ENCODE results near the gene CAMK2A. TPM values are rescaled to one million over a fixed set of nuclear protein-coding genes. Genes with fewer than 3 reads are reported as not detected.

CAMK2A gene
- polyA plus RNA-seq, 2 of the 4 experiments (the other 2 are of a cell fraction), result 0.09 to 0.93 TPM

DNA sequence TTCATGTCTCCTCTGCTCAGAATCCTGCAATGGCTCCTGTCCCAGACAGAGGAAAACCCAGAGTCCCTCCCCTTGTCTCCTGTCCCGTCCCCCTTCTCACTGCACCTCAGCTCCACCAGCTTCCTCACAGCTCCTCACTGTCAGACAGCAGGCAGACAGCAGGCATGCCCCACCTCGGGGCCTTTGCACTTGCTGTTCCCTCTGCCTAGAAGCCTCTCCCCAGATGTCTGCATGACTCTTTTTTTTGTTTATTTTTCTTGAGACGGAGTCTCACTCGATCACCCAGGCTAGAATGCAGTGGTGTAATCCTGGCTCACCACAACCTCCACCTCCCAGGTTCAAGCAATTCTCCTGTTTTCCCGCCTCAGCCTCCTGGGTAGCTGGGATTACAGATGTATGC lies 108.5 kb downstream of the CAMK2A start:
- DNase-seq (ENCODE audit: low read depth in 1 of 2, low spot score in 1 of 2), result no peak
- FAIRE-seq, result no peak
- Histone ChIP-seq H3K9me3 (no peaks in the 10 kb centered on the region), H3K4me1 (no peaks in the 10 kb centered on the region), H3K4me2 (no peak overlapping the region), H3K27ac (no peak overlapping the region), H3K4me3 (no peak overlapping the region)
- ChIA-PET CTCF (interaction anchor here (0.8 to 3.4 kb wide), 7 partner anchors 12 to 59 kb away, joined by 3 to 11 read pairs (median 3); no protein-coding TSS in a partner anchor), POLR2A (no interaction called here)
- no peak for ATAC-seq
- 58% methylated on average over 5 of the region's 5 CpGs for WGBS (ENCODE audit: missing lambda C conversion rate)
- TF ChIP-seq NR3C1 (IDR thresholded peaks at IDR 0.05) (no peak), ESRRA (IDR thresholded peaks at IDR 0.05; ENCODE audit: borderline replicate concordance, low read length) (no peak), BHLHE40 (IDR thresholded peaks at IDR 0.05; ENCODE audit: low read depth, low read length) (no peak), MAX (IDR thresholded peaks at IDR 0.05) (no peak), FOXS1 (CRISPR knock-in tag; IDR thresholded peaks at IDR 0.05) (no peak), RFX5 (IDR thresholded peaks at IDR 0.05) (no peak), JUN (IDR thresholded peaks at IDR 0.05) (no peak), TFCP2L1 (CRISPR knock-in tag; IDR thresholded peaks at IDR 0.05) (no peak), TP53 (CRISPR knock-in tag; IDR thresholded peaks at IDR 0.05) (no peak)

DNA sequence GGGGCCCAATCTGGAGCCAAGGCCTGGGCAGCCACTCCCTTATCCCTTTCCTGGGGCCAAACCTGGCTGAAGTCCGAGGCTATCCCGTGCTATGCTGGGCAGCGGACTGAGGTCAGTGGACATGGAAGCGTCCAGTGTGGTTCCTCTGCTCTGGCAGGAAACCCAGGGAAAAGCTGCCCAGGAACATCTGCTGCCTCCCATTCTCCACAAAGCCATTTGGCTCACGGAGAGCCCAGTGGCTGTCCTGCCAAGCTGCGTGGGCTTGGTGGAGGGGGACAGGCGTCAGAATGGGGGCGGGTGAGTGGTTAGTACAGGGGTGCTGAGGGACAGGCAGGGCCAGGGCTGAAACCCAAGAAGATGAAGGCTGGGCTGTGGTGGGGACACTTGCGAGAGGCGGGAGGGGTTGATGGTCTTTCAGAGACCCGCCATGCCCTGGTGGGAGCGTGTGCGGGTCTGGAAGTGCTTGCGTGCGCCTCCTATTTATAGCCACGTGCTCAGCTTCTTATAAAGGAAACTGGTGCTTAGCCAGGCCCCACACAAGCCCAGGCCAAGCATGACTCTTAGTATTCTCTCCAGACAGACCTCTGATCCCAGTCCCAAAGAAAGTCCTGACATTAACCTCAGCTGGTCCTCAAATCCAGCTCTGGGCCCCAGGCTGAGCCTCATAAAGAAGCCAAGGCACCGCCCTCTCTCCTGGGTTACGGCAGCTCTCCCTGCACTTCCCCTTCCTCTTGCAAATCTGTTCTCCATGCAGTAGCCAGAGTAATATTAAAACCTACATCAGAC lies 109.1 kb downstream of the CAMK2A start:
- no peak for TF ChIP-seq RCOR1 (IDR thresholded peaks at IDR 0.05; ENCODE audit: low read depth, low read length)
- no peak for TF ChIP-seq HOXB5 (CRISPR knock-in tag; IDR thresholded peaks at IDR 0.05)
- TF ChIP-seq KDM1A (IDR thresholded peaks at IDR 0.05; ENCODE audit: low read depth), result no peak
- no peak for TF ChIP-seq TFCP2L1 (CRISPR knock-in tag; IDR thresholded peaks at IDR 0.05)
- TF ChIP-seq ZNF302 (CRISPR knock-in tag; IDR thresholded peaks at IDR 0.05), result no peak
- no peak for TF ChIP-seq JUN (IDR thresholded peaks at IDR 0.05)
- no peak for TF ChIP-seq MYC (IDR thresholded peaks at IDR 0.05; ENCODE audit: borderline replicate concordance, low read length)
- no peak for TF ChIP-seq JUNB (IDR thresholded peaks at IDR 0.05)
- TF ChIP-seq KDM5A (IDR thresholded peaks at IDR 0.05), result no peak
- no peak for TF ChIP-seq RARB (CRISPR knock-in tag; IDR thresholded peaks at IDR 0.05)
- no peak for TF ChIP-seq PHF8 (IDR thresholded peaks at IDR 0.05; ENCODE audit: borderline replicate concordance, low read depth)
- TF ChIP-seq ELK1 (IDR thresholded peaks at IDR 0.05; ENCODE audit: low read depth, low read length), result no peak
- no peak for TF ChIP-seq HMGXB4 (CRISPR knock-in tag; IDR thresholded peaks at IDR 0.05; ENCODE audit: borderline replicate concordance)
- Histone ChIP-seq H3K4me2 (no peak overlapping the region), H3K4me3 (no peak overlapping the region), H3K9me3 (no peaks in the 10 kb centered on the region), H3K27ac (no peak overlapping the region), H3K4me1 (no peaks in the 10 kb centered on the region)
- WGBS (ENCODE audit: missing lambda C conversion rate), result 84% methylated on average over 17 of the region's 18 CpGs
- DNase-seq (ENCODE audit: low read depth in 1 of 2, low spot score in 1 of 2), result no peak
- ATAC-seq, result no peak
- ChIA-PET CTCF (interaction anchor here (0.7 to 3.4 kb wide), 6 partner anchors 18 to 60 kb away, joined by 3 to 11 read pairs (median 3); no protein-coding TSS in a partner anchor), POLR2A (no interaction called here)
- FAIRE-seq, result no peak

DNA sequence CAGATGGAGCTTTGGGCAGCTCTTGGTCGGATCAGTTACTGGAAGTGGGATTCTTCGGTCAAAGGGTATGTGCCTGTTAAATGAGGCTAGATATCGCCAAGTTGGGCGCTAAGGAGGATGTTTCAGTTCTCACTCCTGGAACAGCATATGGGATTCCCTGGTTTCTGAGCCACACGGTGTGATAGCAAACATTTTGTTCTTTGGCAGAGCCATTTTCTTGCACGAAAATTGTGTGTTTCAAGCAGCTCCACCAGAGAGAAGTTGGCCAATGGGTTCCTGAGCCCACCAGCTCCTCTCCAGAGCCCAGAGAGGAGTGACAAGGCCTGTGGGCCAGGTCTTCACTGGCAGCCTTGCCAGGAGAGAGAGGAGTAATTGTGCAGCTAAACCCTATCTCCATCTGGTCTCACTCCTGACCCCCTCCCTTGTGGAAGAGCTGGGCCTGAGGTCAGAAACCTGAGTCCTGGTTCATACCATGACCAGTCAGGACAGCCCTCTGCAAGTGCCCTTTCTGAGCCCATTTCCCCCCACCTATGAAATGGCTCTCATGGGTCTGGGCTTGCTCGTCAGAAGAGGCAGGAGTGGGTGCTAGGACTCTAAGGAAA lies 110.5 kb downstream of the CAMK2A start:
- WGBS (ENCODE audit: missing lambda C conversion rate), result 70% methylated on average over 7 of the region's 7 CpGs
- TF ChIP-seq KDM1A (IDR thresholded peaks at IDR 0.05; ENCODE audit: low read depth) (no peak), JUN (IDR thresholded peaks at IDR 0.05) (no peak), HOXB13 (CRISPR knock-in tag; IDR thresholded peaks at IDR 0.05; ENCODE audit: low read depth) (no peak), PBX3 (IDR thresholded peaks at IDR 0.05) (no peak), HOXB5 (CRISPR knock-in tag; IDR thresholded peaks at IDR 0.05) (no peak), TFCP2L1 (CRISPR knock-in tag; IDR thresholded peaks at IDR 0.05) (no peak), RARB (CRISPR knock-in tag; IDR thresholded peaks at IDR 0.05) (no peak), HMGXB4 (CRISPR knock-in tag; IDR thresholded peaks at IDR 0.05; ENCODE audit: borderline replicate concordance) (no peak), ATOH8 (CRISPR knock-in tag; IDR thresholded peaks at IDR 0.05; ENCODE audit: low read depth) (no peak)
- TF ChIP-seq, protein P1, sequence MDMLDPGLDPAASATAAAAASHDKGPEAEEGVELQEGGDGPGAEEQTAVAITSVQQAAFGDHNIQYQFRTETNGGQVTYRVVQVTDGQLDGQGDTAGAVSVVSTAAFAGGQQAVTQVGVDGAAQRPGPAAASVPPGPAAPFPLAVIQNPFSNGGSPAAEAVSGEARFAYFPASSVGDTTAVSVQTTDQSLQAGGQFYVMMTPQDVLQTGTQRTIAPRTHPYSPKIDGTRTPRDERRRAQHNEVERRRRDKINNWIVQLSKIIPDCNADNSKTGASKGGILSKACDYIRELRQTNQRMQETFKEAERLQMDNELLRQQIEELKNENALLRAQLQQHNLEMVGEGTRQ (IDR thresholded peaks at IDR 0.05), result no peak

More for the DNA sequence above, 110.5 kb downstream of the CAMK2A start:
- Histone ChIP-seq H3K4me1 (no peaks in the 10 kb centered on the region), H3K9me3 (no peaks in the 10 kb centered on the region), H3K27ac (no peak overlapping the region), H3K4me2 (no peak overlapping the region), H3K4me3 (no peak overlapping the region)
- ChIA-PET CTCF (interaction anchor here (1.0 to 3.4 kb wide), 8 partner anchors 9 to 71 kb away, joined by 3 to 11 read pairs (median 4); no protein-coding TSS in a partner anchor), POLR2A (no interaction called here)
- ATAC-seq (no peak), DNase-seq (ENCODE audit: low read depth in 1 of 2, low spot score in 1 of 2) (no peak), FAIRE-seq (no peak)

Data from A549 (cell line).